GM21825 (cell line): ENCODE results near the gene MCTP2.

Experiments
- ATAC-seq: cut with Tn5 transposase; IDR thresholded peaks from one replicate; pipeline ENCODE4 v1.9.1; 2021; ENCODE audit warnings: mild to moderate bottlenecking, moderate library complexity; ENCODE audit not compliant: unreplicated experiment

MCTP2 gene

DNA sequence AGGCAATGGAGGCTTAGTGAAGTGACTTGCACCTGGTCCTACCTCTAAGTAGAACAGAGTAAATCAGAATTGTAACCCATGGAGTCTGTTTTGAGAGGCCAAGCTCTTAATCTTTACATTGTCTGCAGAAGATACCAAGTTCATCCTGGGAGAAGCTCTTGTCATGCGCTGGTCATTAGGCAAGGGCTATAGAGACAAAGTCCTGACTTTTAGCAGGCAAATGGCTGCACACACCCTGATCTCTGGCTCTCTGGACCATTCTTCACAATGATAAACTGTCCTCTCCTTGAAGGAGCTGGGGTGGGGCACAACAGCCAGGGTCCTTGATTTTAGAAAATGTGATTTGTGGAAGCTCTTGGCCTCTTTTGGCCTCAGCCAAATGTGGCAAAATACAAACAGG lies 65.4 kb downstream of the MCTP2 start:
- ATAC-seq: no peak

- peak; percentile 67 for ATAC-seq
These were observed 66.2 kb downstream of the MCTP2 start for GRCh38 chr15:94297558-94297957.

DNA sequence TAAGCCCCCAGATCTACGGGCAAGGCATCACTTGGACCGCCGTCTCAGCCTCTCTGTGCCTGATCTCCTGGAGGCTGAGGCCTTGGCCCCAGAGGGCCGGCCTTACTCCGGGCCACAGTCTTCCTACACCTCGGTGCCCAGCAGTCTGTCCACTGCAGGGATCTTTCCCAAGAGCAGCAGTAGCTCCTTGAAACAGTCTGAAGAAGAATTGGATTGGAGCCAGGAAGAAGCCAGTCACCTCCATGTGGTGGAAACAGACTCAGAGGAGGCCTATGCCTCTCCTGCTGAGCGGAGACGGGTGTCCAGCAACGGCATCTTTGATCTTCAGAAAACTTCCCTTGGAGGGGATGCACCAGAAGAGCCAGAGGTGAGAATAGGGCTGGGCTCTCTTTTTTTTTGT lies 67.0 kb downstream of the MCTP2 start:
- no peak for ATAC-seq

DNA sequence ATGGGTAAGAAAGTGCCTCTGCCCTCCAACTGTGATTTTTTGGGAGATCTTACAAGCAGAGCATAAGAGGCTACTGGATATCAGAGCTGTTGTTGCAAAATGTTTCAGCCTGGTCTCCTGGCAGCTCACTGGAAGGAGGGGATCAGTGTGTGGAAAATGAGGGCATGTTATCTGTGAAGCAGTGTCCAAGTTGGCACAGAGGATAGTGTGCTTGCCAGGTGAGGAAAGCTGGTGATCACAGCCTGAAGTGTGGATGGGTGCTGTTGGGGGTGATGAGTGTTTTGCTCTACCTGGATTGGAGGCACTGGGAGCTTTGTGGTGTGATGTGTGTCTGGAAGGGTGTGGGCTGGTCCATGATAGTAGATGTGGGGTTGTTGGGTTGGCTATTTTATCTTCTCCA lies 69.3 kb downstream of the MCTP2 start:
- no peak for ATAC-seq

- ATAC-seq: peak; percentile 45
These were observed 73.8 kb downstream of the MCTP2 start for GRCh38 chr15:94305133-94305532.

GRCh38 chr15:94306700-94307650 lies 75.6 kb downstream of the MCTP2 start:
- peak; percentile 84 for ATAC-seq

DNA sequence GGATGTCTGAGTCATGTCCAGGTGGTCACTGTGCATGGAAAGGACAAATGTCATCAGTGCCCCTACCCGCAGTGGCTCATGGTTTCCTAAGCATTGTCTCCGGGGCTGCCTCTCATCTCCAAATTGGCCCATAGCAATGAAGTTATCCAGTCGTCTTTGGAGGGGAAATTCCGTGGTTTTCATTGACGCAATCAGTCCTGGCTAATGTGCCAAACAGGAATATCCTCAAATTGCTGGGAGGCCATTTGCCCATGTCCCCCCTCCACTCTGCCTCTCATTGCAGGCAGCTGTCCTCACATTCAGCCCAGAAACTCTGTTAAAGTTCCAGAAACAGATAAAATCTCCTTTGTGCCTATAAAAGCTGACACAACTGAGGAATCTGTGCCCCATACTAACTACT lies 81.6 kb downstream of the MCTP2 start:
- no peak for ATAC-seq

- no peak for ATAC-seq
These were observed 83.3 kb downstream of the MCTP2 start for GRCh38 chr15:94314639-94315038.

GRCh38 chr15:94317211-94317610 lies 85.8 kb downstream of the MCTP2 start:
- no peak for ATAC-seq

GRCh38 chr15:94322141-94322540 lies 90.8 kb downstream of the MCTP2 start:
- no peak for ATAC-seq

DNA sequence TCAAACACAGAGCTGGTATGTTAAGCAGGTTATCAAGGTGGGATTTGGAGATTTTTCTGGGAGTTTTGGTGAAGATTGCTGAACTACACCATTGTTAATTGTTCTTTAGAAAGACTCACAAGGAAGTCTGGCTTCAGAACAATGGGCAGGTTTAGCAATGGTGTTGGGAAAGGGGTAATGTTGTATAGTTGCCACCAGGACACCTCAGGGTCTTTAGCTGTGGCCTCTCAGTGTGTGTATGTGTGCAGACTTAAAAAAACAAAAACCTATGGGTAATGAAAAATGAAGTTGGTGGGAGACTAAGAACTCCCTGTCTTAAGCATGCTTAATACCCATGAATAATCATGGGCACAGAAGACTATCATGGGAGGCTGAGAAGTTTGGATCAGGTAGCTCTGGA lies 91.7 kb downstream of the MCTP2 start:
- no peak for ATAC-seq

DNA sequence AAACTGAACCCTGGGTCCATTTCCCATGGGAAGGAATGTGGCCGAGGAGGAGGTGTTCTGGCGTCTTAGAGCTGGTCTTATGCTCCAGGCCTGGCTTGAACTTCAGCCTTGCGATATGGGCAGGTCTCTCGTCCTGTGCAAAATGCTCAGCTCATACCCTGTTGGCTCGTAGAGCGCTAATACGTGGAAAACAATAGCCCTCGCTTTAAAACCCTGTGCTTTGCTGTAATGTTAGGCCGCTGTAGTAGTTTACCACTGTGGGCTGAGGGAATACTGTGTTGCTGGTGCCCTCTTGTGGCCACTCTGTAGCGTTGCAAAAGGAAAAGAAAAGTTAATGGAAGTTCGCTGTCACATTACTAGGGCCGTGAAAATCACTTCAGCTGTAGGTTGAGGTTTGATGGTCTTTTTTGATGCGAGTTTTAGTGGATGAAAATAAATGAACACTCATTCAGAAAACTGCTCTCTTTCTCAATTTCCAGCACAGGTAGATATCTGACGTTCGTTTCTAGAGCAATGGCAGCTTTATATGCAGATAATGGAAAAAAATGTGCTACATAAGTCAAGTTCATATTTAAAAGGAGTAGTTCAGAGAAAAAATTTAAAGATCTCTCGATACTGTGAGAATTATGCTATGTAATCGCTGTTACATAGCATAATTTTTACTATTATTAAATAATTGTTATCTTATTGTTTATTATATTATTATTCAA lies 92.9 kb downstream of the MCTP2 start:
- ATAC-seq: peak; percentile 79

GRCh38 chr15:94324835-94325767 lies 93.7 kb downstream of the MCTP2 start:
- no peak for ATAC-seq

DNA sequence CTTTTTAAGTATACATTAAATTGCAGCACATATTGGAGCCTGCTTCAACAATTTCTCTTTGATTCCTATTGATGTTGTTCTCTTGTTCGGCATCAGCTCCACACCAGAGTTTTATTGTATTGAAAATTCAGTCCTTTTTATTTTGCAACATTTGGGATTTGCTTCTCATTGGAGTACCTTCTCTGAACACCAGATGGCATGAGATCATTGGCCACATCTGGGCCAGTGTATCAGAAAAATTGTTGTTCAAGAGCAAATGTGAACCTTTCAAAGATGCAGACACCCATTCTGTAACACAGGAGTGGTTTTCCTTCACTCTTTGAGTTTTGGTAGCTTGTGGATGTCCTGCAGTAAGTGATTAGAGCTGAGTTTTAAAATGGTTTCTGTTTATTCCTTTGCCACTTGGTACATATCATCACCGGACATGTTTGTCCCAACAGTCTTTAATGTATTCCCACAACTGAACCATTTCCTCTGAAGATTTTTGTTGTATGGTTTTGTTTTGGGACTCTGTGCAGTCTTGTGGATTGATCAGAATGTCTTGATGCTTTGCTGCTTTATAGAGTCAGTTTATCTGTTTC lies 96.1 kb downstream of the MCTP2 start:
- ATAC-seq: no peak

DNA sequence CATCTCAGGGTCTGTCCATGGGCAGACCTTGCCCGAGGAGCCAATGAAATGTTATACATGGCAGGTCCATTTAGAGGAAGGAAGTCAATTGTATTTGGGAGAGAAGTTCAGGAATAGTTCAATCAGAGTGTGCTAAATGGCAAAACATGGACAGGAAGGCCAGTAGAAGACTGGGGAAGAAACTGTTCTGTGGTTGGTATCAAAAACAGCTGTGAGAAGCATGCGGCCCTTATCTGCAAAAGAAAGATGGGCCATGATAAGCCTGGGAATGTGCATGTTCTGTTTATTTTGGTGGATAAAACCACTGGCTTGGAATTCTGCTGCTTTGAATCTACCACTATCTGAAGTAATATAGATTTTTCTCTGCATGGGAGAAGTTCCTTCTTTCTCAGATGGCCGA lies 100.4 kb downstream of the MCTP2 start:
- no peak for ATAC-seq

GRCh38 chr15:94335616-94336015 lies 104.3 kb downstream of the MCTP2 start:
- no peak for ATAC-seq

DNA sequence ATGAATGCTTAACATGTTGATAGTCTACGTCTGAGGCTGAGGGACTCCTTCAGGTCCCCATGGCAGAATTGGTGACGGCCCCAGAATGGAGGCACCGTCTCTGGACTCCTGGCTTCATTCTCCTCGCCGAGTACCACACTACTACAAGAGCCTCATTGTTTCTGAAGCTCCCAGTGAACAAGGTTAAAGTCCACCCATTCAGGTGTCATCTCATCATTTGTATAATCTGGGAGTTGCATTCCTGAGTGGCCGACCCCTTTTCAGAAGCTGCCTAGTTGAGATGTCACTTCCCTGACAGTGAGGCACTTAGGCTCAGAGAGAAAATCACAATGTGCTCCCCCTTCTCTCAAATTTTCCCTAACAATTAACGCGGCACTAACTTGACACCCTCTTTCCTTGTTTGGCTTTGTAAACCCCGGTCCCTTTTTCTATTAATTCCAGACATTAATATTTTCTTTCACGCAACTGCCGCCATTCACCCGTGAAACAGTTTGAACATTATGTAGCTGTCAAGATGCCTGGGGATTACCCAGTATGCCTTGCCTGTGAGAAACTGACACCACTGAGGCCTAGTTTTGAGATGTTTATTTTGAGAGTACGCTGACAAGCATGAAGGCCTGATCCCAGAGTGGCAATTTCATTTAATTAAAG lies 105.6 kb downstream of the MCTP2 start:
- ATAC-seq: no peak

DNA sequence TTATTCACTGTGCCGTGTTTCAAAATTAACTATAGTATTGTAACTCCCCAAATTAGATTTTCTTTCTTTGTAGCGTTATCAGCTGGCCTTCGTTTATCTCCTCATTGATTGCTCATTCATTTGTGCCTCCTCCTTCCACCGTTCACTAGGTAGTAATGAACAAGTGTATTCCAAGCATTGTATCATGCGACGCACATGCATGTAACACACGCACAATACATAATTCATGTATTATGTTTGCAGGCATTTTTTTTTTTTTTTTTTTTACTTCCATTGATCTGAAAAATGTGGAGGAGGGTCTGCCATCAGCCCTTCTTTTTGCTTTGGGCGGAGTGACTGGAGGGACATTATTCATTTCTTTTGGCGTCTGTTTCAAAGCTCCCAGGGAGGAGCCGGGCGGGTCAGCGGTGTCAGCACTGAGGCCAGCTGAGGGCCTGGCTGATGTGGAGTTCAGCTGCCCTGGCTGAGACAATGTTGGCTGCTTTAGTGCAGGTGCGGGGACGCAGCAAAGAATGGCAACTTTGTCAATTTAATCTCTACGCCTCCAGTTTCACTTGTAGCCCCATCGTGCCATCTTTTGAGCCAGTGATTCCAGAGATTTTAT lies 107.0 kb downstream of the MCTP2 start:
- no peak for ATAC-seq

DNA sequence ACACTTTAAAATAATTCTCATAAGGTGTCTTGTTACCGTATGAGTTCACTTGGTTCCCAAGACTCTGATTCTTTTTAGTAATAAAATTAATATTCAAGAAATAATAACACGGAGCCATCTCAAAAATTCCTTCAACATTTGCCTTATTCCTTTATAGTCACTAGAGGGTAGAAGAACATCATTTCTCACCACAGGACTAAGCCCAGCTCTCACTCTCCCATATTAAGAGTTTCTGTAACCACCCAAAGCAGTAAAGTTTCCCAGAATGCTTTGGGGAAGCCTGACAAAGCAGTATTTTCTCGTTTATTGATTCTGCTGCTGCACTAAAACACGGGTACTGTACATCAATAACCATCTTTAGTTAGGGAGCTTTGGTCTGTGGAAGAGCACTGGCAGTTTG lies 114.9 kb downstream of the MCTP2 start:
- ATAC-seq: no peak

DNA sequence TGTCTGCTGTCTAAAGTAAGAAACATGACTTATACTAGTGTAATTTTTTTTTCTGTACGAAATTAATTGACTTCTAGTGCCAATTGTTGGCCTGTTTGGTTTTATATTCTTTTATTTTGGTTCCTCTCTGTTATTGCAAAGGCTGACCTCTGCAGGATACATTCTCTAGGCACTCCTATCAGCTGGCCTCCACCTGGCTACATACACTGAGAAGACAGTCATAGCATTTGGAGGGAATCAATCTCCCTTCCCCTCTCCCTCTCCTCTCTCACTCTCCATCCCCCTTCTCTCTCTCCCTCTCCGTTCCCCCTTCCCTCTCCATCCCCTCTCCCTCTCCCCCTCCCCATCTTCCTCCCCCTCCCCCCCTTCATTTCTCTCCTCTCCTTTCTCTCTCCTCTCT lies 116.7 kb downstream of the MCTP2 start:
- no peak for ATAC-seq
